Kidney (tissue), 14 donors: ENCODE results near the gene GDF2. TPM values are rescaled to one million over a fixed set of nuclear protein-coding genes. Genes with fewer than 3 reads are reported as not detected.

Experiments used
- DNase-seq, 5 donors: peaks; one replicate each; pipeline ENCODE4 v3.0.0-alpha.2; 2013 to 2020
- FAIRE-seq: peaks from 2 replicates; lab custom pipeline; 2012; peaks lifted over from hg19 to GRCh38; lab: Jason Lieb, UNC
- H3K27ac ChIP-seq, 2 donors: one replicate each; pipeline ENCODE4 v1.7.0; 2013; ENCODE audit warnings: low read depth in 2 of 2, low read length in 2 of 2, inconsistent platforms in 1 of 2
- H3K27me3 ChIP-seq: one replicate; pipeline ENCODE4 v1.7.1; 2013; ENCODE audit warnings: low read length, inconsistent platforms; ENCODE audit not compliant: control insufficient read depth, insufficient read depth
- H3K36me3 ChIP-seq, 3 donors: one replicate each; pipeline versions ENCODE4 v1.7.0 to v1.7.1; 2013; ENCODE audit warnings: low read length in 3 of 3, control low read depth in 1 of 3, inconsistent platforms in 1 of 3; ENCODE audit not compliant: insufficient read depth in 3 of 3, control insufficient read depth in 2 of 3
- H3K4me1 ChIP-seq, 3 donors: one replicate each; pipeline versions ENCODE4 v1.7.0 to v1.7.1; 2013; ENCODE audit warnings: low read length in 3 of 3, inconsistent platforms in 1 of 3, low read depth in 1 of 3; ENCODE audit not compliant: control insufficient read depth in 2 of 3, insufficient read depth in 2 of 3
- H3K4me3 ChIP-seq, 3 donors: one replicate each; pipeline versions ENCODE4 v1.7.0 to v1.8.1; 2013; ENCODE audit warnings: low read length in 3 of 3, control low read depth in 1 of 3, inconsistent platforms in 1 of 3
- H3K9ac ChIP-seq, 3 donors: one replicate each; pipeline versions ENCODE4 v1.7.0 to v1.7.1; 2013; ENCODE audit warnings: low read length in 3 of 3, control low read depth in 1 of 3, inconsistent platforms in 1 of 3
- H3K9me3 ChIP-seq, 3 donors: one replicate each; pipeline versions ENCODE4 v1.7.0 to v1.7.1; 2013; ENCODE audit warnings: low read length in 3 of 3, control low read depth in 1 of 3, inconsistent platforms in 1 of 3; ENCODE audit not compliant: control insufficient read depth in 2 of 3, insufficient read depth in 1 of 3
- intact Hi-C: fragments of 100-400 bp; cut with DNase I; formaldehyde crosslinking; loops from one replicate; pipeline ENCODE4 v1.11.1; 2022
- polyA plus RNA-seq: library from polyadenylated mRNA; stranded (reverse); fragments of 350-450 nt; fragmentation: Illumina TruSeq; extraction: RNeasy Lipid Tissue Mini Kit (QIAGEN cat#74804); gene quantifications from one replicate; pipeline ENCODE4 v1.2.3, GENCODE V29; 2014; ENCODE audit warnings: low read depth, low replicate concordance; ENCODE audit not compliant: insufficient read depth
- total RNA-seq: library from RNA; stranded (reverse); fragmentation: NEBNext Ultra II Directional; extraction: Animal tissue kit (Norgen Biotek cat#: 25700); gene quantifications from one replicate; pipeline ENCODE4 v1.2.1, GENCODE V29; 2021
- TF ChIP-seq, protein P1 (sequence below): IDR thresholded peaks from 3 replicates; pipeline ENCODE4 v1.5.1; 2012; ENCODE audit warnings: mild to moderate bottlenecking, moderate library complexity, borderline replicate concordance; ENCODE audit not compliant: insufficient read depth; ENCODE audit errors: extremely low read depth
- donor health status: control.
- donor health status: control.
- donor health status: control.
- donor health status: control.
- donor health status: control.
- donor health status: DM: yes; HTN: yes; CAD: no.
- donor health status: Normal renal cell carcinoma (clear cell type).

Gene GDF2
- total and polyA plus RNA-seq, 2 donors from 2014 or later = not detected

DNA sequence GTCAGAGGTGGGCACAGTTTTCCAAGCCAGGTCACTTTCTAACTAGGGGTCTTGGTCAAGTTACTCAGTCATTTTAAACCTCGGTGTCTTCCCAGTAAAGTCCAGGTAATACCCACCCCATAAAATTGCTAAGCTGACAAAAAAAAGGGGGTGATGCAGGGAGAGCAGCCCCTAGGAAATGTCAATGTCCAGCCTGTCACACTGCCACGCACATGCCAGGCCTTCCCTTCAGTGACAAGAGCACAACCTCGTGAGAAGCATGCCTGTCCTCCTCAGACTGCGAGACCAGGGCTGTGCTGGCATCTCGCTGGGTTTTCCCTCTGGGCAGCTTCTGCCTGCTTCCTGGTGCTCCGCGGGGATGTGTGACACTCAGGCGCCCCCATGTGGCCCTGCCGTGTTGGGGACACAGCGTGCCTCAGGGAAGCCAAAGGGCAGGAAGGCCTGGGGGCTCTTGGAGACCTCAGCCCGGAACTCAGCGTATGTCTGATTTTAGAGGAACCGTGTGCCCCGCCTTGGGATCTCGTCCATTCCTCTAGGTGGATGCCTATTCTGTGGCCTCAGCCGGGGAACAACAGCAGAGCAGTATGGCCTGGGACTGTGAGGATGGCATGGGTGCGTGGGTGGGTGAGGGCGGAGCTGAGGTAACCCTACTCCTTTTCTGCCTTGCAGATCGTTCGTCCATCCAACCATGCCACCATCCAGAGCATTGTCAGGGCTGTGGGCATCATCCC lies 10.2 kb upstream of the GDF2 start:
- DNase-seq (peak; percentile 82 to 91 (median 86)), FAIRE-seq (no peak)
- intact Hi-C loops = loop anchor here (10.0 kb wide), 1 partner anchor 287 kb away; no protein-coding TSS in a partner anchor
- Histone ChIP-seq H3K4me3 (no peak overlapping the region), H3K27ac (no peak overlapping the region), H3K4me1 (no peaks in the 10 kb centered on the region), H3K9me3 (no peaks in the 10 kb centered on the region), H3K9ac (no peak overlapping the region), H3K27me3 (no peaks in the 10 kb centered on the region), H3K36me3 (no peaks in the 10 kb centered on the region)
- TF ChIP-seq, protein P1, sequence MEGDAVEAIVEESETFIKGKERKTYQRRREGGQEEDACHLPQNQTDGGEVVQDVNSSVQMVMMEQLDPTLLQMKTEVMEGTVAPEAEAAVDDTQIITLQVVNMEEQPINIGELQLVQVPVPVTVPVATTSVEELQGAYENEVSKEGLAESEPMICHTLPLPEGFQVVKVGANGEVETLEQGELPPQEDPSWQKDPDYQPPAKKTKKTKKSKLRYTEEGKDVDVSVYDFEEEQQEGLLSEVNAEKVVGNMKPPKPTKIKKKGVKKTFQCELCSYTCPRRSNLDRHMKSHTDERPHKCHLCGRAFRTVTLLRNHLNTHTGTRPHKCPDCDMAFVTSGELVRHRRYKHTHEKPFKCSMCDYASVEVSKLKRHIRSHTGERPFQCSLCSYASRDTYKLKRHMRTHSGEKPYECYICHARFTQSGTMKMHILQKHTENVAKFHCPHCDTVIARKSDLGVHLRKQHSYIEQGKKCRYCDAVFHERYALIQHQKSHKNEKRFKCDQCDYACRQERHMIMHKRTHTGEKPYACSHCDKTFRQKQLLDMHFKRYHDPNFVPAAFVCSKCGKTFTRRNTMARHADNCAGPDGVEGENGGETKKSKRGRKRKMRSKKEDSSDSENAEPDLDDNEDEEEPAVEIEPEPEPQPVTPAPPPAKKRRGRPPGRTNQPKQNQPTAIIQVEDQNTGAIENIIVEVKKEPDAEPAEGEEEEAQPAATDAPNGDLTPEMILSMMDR = peak; percentile 90

DNA sequence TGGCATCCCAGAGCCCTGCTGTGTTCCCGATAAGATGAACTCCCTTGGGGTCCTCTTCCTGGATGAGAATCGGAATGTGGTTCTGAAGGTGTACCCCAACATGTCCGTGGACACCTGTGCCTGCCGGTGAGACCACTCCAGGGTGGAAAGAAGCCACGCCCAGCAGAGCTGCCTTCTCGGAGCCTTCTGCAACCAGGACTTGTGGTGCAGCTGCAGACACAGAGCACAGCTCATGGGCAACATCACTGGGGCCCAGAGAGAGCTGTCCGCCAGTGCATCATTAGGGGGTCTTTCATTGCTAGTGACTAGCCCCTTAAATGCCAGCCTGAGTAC lies 9.6 kb upstream of the GDF2 start:
- no peak for DNase-seq
- Histone ChIP-seq H3K9me3 (no peaks in the 10 kb centered on the region), H3K27ac (no peak overlapping the region), H3K36me3 (no peaks in the 10 kb centered on the region), H3K4me1 (no peaks in the 10 kb centered on the region), H3K27me3 (no peaks in the 10 kb centered on the region), H3K9ac (no peak overlapping the region), H3K4me3 (no peak overlapping the region)
- TF ChIP-seq, protein P1 = no peak
- intact Hi-C loops = loop anchor here (10.0 kb wide), 1 partner anchor 288 kb away; no protein-coding TSS in a partner anchor
- FAIRE-seq = no peak

DNA sequence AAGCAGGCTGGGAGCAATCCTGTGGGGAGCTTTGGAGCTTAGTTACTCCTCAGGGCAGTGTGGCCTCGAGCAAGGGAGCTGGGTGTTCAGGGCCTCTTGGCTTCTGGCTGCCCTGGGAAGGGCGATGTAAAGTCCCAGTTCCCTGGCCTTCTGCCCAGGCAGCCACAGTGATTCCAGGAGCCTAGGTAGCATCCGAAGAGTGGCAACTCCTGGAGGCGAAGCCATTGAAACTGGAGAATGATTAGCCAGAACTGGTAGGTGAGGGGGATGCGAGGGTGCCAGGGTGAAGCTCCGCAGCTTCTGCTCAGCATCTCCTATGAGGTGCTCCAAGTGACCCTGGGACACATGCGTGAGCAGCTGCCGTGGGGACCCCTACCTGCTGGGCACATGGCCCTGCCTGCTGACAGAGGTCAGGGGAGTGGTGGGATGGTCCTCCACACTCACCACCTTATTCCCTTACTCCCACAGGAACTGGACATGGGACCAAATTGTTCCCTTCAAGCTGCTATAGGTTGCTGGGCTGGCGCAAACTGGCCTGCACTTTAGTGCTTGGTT lies 7.8 kb upstream of the GDF2 start:
- intact Hi-C loops = loop anchor here (10.0 kb wide), 1 partner anchor 290 kb away; no protein-coding TSS in a partner anchor
- no peak overlapping the region for H3K27ac ChIP-seq
- H3K36me3 ChIP-seq = no peaks in the 10 kb centered on the region
- H3K9ac ChIP-seq = no peak overlapping the region
- no peaks in the 10 kb centered on the region for H3K27me3 ChIP-seq
- no peak overlapping the region for H3K4me3 ChIP-seq
- DNase-seq (no peak), FAIRE-seq (no peak)
- no peaks in the 10 kb centered on the region for H3K9me3 ChIP-seq
- H3K4me1 ChIP-seq = no peaks in the 10 kb centered on the region
- TF ChIP-seq, protein P1 = no peak
